ENCODE results near the gene MLLT10.

DNA sequence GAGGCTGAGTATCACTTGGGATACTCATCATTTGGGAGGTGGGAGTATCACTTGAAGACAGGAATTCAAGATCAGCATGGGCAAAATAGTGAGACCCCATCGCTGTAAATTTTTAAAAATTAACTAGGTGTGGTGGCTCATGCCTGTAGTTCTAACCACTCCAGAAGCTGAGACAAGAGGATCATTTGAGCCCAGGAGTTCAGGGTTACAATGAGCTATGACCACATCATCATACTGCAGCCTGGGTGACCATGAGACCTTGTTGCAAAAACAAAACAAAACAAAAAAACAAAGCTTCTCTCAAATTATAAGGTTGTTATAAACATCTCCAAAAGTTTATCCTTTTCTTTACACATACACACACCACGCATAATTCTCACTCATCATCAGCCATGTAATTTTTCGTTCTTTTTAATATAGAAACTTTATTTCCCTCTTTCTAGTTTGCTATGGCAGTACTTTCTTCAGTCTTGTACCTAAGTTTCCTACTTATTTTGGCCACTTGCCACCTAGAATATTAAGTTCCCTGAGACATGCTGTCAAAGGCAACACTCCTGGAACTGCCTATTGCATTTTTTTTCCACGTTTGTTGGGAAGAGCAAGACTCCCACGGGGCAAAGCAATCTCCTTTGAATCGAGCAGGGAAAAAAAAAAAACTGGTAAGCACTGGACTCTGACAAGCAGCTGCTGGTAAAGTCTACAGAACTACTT, 45.6 kb upstream of the MLLT10 start:
- TF ChIP-seq, protein P1, sequence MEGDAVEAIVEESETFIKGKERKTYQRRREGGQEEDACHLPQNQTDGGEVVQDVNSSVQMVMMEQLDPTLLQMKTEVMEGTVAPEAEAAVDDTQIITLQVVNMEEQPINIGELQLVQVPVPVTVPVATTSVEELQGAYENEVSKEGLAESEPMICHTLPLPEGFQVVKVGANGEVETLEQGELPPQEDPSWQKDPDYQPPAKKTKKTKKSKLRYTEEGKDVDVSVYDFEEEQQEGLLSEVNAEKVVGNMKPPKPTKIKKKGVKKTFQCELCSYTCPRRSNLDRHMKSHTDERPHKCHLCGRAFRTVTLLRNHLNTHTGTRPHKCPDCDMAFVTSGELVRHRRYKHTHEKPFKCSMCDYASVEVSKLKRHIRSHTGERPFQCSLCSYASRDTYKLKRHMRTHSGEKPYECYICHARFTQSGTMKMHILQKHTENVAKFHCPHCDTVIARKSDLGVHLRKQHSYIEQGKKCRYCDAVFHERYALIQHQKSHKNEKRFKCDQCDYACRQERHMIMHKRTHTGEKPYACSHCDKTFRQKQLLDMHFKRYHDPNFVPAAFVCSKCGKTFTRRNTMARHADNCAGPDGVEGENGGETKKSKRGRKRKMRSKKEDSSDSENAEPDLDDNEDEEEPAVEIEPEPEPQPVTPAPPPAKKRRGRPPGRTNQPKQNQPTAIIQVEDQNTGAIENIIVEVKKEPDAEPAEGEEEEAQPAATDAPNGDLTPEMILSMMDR (IDR thresholded peaks at IDR 0.05 in 2 of 3, conservative IDR thresholded peaks at IDR 0.05 in 1 of 3; ENCODE audit: borderline replicate concordance in 1 of 3, insufficient read depth in 1 of 3, low read depth in 2 of 3, low read length in 2 of 3): no peak
- TF ChIP-seq YY1 (IDR thresholded peaks at IDR 0.05; ENCODE audit: extremely low read depth, insufficient replicate concordance, low read depth, low read length) (no peak), SP1 (IDR thresholded peaks at IDR 0.05; ENCODE audit: low read depth) (no peak), CEBPB (IDR thresholded peaks at IDR 0.05; ENCODE audit: low read depth) (no peak), RAD21 (IDR thresholded peaks at IDR 0.05; ENCODE audit: low read depth) (no peak), POLR2AphosphoS5 (IDR thresholded peaks at IDR 0.05; ENCODE audit: low read depth, low read length) (no peak), EZH2phosphoT487 (IDR thresholded peaks at IDR 0.05; ENCODE audit: borderline replicate concordance) (no peak), POLR2A (IDR thresholded peaks at IDR 0.05; ENCODE audit: borderline replicate concordance, extremely low read depth, insufficient read depth, insufficient read length) (no peak), EZH2 (IDR thresholded peaks at IDR 0.05) (no peak)
- TF ChIP-seq, protein P2, sequence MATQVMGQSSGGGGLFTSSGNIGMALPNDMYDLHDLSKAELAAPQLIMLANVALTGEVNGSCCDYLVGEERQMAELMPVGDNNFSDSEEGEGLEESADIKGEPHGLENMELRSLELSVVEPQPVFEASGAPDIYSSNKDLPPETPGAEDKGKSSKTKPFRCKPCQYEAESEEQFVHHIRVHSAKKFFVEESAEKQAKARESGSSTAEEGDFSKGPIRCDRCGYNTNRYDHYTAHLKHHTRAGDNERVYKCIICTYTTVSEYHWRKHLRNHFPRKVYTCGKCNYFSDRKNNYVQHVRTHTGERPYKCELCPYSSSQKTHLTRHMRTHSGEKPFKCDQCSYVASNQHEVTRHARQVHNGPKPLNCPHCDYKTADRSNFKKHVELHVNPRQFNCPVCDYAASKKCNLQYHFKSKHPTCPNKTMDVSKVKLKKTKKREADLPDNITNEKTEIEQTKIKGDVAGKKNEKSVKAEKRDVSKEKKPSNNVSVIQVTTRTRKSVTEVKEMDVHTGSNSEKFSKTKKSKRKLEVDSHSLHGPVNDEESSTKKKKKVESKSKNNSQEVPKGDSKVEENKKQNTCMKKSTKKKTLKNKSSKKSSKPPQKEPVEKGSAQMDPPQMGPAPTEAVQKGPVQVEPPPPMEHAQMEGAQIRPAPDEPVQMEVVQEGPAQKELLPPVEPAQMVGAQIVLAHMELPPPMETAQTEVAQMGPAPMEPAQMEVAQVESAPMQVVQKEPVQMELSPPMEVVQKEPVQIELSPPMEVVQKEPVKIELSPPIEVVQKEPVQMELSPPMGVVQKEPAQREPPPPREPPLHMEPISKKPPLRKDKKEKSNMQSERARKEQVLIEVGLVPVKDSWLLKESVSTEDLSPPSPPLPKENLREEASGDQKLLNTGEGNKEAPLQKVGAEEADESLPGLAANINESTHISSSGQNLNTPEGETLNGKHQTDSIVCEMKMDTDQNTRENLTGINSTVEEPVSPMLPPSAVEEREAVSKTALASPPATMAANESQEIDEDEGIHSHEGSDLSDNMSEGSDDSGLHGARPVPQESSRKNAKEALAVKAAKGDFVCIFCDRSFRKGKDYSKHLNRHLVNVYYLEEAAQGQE (IDR thresholded peaks at IDR 0.05; ENCODE audit: low read depth): no peak
- TF ChIP-seq, protein P3, sequence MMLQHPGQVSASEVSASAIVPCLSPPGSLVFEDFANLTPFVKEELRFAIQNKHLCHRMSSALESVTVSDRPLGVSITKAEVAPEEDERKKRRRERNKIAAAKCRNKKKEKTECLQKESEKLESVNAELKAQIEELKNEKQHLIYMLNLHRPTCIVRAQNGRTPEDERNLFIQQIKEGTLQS (IDR thresholded peaks at IDR 0.05): no peak
- TF ChIP-seq, protein P4, sequence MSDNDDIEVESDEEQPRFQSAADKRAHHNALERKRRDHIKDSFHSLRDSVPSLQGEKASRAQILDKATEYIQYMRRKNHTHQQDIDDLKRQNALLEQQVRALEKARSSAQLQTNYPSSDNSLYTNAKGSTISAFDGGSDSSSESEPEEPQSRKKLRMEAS (IDR thresholded peaks at IDR 0.05): no peak
